Activated T-cell treated with anti-CD3 and anti-CD28 coated beads, Interleukin-2, amount 50 U/mL, for 48 hours (primary cell): ENCODE results near the gene CRHR1.

ENCODE experiments used
- DNase-seq, 2 experiments: peaks; one replicate each; pipeline ENCODE4 v3.0.0-alpha.2; 2020

Gene CRHR1

GRCh38 chr17:45824475-45824874, 40.4 kb downstream of the CRHR1 start:
- no peak for DNase-seq

DNA sequence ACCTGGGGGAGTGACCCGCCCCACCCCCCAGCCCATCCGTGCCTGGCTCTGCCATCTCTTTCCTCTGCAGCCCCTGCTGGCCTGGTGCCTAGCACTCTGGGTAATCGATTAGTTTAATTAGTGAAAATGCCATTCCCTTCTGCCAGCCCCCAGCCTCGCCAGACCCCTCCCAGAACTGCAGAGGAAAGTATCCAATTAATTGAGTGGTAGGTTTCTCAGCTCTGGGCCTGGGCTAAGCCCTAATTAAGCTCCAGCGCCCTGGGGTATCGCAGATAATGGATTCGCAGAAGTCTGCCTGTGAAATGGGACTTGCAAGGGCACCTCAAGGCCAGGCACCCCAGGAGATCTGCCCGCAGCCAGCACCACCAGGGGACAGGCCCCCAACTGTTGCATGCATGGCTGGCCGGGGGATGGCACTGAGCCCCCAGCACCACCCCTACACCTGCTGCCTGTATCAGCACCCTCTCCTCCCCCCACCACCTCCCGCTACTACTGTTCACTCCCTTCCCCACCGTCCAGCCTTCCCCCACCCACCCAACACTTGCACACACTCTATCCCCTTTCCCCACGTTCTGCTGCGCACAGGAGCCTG, 40.9 kb downstream of the CRHR1 start:
- no peak for DNase-seq

DNA sequence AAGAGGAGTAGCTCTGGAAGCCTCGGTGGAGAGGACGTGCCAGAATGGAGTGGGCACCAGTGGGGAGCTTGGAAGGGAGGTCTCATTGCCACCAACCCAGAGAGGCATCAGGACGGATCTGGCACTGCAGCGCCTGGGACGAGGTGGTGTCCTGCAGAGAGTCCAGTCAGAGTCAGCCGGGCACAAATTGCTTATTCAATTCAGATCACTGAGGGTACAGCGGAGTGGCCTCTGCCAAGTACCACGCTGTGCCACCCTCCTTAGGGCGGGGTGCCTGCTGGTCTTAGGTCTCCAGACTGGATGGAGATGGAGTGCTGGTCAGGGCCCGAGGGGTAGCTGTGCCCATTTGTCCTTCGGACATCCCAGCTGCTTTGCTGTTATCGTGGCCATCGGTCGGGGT, 41.7 kb downstream of the CRHR1 start:
- no peak for DNase-seq

DNA sequence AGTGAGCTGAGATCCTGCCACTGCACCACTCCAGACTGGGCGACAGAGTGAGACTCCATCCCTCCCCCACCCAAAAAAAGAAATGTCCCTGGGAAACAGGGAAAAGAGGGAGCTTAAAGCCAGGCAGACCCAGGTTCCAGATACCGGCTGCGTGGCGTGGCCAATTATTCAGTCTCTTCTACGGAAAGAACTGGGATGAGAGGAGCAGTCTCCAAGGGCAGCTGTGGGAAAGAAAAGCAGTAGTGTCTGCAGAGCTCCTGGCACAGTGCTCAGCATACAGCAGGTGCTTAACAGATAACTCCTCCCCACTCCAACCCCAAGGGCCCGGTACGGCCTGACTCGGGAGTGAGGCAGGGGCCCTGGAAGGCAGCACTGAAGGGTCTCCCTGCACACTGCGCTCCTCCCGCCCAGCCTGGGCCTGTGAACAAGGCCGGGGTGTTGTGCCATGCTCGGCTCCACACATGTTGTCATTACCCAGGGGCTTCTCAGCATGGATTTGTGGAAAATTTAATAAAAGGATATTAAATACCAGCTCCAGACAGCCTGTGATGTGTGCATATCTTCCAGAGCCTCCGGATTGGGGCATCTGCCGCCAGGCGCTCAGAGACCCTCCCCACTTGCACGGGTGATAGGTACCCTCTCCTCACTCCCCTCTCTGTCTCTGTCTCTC, 42.9 kb downstream of the CRHR1 start:
- no peak for DNase-seq

- no peak for DNase-seq
Measured at GRCh38 chr17:45828171-45828570, 44.1 kb downstream of the CRHR1 start.

DNA sequence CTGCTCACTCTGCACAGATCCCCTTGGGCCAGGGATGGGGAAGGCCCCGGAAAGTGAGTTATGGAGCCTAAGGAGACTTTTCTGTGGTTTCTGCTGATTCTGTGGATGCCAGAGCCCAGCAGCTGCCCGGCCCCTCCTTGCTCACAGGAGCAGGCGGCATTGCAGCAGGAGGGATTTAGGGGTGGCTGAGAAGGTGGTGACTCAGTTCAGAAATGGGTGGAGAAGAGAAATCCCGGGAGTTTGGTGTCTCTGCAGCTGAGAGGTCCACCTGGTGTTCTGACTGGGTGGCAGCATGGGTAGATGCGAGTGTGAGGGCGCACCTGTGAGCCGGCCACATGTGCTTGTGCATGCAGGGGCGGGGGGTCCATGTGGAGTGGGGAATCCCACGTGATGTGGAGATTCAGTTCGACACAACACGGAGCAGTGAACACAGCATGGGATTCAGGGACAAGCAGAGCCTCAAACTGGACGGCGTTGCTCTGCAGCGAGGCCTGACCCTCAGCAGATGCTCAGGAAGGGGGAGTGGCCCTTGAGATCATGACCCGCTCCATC, 44.5 kb downstream of the CRHR1 start:
- DNase-seq = no peak

DNA sequence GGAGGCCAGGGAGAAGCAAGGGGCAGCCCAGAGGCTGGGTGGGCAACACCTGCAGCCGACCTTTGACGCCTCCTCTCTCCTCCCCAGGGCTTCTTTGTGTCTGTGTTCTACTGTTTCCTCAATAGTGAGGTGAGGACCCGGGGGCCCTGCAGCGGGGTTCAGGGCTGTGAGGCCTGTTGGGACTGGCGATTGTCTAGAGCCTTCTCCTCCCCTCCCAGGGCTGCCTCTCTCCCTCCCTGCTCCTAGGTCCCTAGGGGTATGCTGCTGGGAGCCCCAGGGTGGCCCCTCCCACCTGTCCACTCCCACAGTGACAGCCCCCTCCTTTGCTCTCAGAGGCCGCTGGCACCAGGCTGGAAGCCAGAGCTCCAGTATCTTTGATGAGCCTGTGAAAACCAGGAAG, 49.8 kb downstream of the CRHR1 start:
- no peak for DNase-seq

- DNase-seq = no peak
Measured at GRCh38 chr17:45834471-45835396, 50.6 kb downstream of the CRHR1 start.

DNA sequence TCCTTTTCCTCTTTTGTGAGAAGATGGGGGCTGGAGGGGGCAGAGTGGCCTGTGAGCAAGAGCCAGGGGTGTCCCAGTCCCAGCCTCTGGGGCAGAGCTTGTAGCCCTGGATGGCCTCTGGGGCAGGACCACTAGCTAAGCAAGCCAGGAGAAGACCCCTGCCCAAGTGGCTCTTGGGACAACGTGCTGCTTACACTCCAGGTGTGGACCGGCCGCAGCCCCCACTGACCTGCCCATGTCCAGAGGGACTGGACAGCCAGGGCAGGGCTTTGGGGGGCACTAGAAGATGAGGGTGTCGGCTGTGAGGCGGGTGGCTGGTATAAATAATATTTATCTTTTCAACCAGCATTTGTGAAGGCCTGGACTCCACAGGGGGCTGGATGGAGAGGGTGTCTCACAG, 51.4 kb downstream of the CRHR1 start:
- no peak for DNase-seq

GRCh38 chr17:45836047-45837044, 52.2 kb downstream of the CRHR1 start:
- DNase-seq = no peak

GRCh38 chr17:45837187-45837586, 53.1 kb downstream of the CRHR1 start:
- DNase-seq = no peak

DNA sequence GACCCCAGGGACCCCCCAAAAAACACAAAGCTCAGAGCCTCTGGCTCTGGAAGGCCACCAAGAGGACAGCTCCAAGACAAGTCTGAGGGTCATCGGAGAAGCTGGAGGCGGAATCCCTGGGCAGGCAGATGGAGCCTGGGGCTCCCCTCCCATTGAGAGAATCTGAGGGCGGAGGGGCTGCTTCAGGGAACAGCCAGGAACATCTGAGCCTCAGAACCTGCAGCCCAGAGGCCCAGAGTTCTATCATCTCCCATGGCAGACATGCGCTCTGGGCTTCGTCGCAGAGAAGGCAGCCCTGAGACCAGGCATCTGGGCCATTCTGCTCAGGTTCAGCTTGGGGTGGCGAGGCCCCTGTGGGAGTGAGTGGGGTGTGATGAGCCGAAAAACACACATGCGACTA, 53.5 kb downstream of the CRHR1 start:
- no peak for DNase-seq

GRCh38 chr17:45838751-45839295, 54.7 kb downstream of the CRHR1 start:
- no peak for DNase-seq

DNA sequence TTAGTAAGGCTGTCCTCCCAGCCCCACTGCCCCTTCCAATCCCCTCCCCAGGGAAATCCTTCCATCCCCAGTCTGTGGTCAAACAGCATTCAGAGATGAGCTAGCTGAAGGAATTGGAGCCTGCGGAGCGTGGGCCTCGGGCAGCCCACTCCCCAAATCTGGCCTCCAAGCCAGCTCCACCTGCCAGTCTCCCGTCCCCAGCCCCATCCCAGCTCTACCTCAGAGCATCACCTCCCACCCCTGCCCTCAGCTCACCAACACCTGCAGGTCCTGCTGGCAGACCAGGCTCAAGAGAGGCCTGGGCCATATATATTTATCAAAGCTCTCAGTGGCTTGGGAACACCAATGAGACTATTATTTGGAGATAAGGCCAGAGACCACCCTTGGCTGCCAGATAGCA, 55.3 kb downstream of the CRHR1 start:
- DNase-seq = no peak

GRCh38 chr17:45841186-45841585, 57.1 kb downstream of the CRHR1 start:
- no peak for DNase-seq

DNA sequence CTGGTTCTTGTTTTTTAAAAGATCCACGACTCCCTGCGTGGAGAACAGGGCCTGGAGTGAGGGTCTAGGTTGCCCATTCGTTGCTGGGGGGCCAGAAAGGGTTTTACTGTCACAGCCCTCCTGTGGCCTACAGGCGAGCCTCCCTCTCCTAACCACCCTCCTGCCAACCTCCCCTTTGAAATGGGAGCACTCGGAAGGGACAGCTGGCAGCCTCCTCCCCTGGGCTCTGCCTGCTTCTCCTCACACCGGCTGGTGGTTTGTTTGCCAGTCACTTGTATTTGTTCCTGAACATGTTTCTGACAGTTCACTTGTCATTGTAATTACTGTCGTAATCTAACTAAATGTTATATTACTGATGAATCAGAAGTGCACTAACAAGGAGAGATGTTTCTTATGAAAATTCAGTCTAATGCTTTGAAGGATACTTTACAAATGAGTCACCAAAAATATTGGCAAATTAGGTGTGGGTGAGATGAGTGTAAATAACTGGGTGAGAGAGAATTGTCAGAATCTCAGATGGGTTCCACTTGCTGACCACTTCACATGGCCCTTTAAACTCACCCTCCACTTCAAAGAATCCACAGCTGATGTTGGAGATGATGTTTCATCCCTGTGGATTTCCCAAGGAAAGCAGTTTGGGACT, 57.9 kb downstream of the CRHR1 start:
- no peak for DNase-seq

DNA sequence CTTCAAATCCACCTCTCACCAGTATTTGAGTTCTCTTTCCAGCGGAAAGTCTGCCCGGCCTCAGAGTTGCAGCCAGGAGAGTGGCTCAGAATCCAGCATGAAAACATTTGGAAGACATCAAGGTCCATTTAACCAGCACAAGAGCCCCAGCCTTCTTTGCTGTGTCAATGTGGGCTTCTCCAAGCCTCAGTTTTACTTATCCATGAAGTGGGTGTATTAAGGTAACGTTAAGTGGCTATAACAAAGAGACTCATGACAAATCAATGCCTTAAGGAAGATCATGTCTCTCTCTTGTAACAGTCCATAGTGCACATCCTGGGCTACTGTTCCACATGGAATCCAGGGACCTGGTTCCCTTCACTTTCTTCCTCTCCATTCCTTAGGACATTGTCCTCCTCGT, 59.6 kb downstream of the CRHR1 start:
- DNase-seq = no peak

DNA sequence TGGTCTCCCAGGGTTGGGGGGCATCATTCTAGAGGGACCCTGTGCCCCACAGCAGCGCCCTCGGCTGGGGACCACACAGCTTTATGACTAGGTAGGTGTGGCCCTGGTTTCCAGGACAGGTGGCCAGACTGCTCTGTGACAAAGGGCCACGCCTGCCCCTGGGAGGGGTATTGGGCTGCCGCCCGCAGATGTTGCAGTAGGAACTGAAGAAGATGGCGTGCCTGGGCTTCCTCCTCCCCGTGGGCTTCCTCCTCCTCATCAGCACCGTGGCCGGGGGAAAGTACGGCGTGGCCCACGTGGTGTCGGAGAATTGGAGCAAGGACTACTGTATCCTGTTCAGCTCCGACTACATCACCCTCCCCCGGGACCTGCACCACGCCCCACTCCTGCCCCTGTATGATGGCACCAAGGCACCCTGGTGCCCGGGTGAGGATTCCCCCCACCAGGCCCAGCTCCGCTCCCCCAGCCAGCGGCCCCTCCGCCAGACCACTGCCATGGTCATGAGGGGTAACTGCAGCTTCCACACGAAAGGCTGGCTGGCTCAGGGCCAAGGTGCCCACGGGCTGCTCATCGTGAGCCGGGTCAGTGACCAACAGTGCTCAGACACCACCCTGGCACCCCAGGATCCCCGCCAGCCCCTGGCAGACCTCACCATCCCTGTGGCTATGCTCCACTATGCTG, 60.7 kb downstream of the CRHR1 start, which contains the start of gene SPPL2C:
Gene SPPL2C (plus strand): TSS at position 187 of the 681 bp plus-strand sequence. CDS start 26 bp downstream, at position 213.
- no peak for DNase-seq

DNA sequence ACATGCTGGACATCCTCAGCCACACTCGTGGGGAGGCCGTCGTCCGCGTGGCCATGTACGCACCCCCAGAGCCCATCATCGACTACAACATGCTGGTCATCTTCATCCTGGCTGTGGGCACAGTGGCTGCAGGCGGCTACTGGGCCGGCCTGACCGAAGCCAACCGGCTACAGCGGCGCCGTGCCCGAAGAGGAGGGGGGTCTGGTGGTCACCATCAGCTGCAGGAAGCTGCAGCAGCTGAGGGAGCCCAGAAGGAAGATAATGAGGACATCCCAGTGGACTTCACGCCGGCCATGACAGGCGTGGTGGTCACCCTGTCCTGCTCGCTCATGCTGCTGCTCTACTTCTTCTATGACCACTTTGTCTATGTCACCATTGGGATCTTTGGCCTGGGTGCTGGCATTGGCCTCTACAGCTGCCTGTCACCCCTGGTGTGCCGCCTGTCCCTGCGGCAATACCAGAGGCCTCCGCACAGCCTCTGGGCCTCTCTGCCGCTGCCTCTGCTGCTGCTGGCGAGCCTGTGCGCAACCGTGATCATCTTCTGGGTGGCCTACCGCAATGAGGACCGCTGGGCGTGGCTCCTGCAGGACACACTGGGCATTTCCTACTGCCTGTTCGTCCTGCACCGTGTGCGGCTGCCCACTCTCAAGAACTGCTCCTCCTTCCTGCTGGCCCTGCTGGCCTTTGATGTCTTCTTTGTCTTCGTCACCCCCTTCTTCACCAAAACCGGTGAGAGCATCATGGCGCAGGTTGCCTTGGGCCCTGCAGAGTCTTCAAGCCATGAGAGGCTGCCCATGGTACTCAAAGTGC, 61.5 kb downstream of the CRHR1 start:
- no peak for DNase-seq

DNA sequence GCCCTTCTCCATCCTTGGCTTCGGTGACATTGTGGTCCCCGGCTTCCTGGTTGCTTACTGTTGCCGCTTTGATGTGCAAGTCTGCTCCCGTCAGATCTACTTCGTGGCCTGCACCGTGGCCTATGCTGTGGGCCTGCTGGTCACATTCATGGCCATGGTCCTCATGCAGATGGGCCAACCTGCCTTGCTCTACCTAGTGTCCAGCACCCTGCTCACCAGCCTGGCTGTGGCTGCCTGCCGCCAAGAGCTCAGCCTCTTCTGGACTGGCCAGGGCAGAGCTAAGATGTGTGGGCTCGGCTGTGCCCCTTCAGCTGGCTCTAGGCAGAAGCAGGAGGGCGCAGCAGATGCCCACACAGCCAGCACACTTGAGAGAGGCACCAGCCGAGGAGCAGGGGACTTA, 62.1 kb downstream of the CRHR1 start:
- no peak for DNase-seq
